ENCODE measurements around the gene SHISA6. TPM values are rescaled to one million over a fixed set of nuclear protein-coding genes. Genes with fewer than 3 reads are reported as not detected.

The SHISA6 gene
- total RNA-seq, 1 donor from 2014 or later, result not detected

- Mint-ChIP-seq H3K9me3 (ENCODE audit: unreplicated experiment) (peaks cover 17% of the 10 kb centered on the region), H3K4me1 (ENCODE audit: low read depth, unreplicated experiment) (no peaks in the 10 kb centered on the region), H3K27me3 (ENCODE audit: low read depth, unreplicated experiment) (no peaks in the 10 kb centered on the region), H3K27ac (ENCODE audit: unreplicated experiment) (no peak overlapping the region), H3K4me3 (ENCODE audit: unreplicated experiment) (no peak overlapping the region), H3K36me3 (ENCODE audit: low read depth, unreplicated experiment) (no peaks in the 10 kb centered on the region)
- no peaks in the 10 kb centered on the region for H3K36me3 ChIP-seq (ENCODE audit: insufficient read depth, low read length)
- H3K27ac ChIP-seq (ENCODE audit: low read depth, low read length), result no peak overlapping the region
- H3K4me2 ChIP-seq (ENCODE audit: low read length), result no peak overlapping the region
- no peaks in the 10 kb centered on the region for H3K79me2 ChIP-seq (ENCODE audit: insufficient read depth, low read length)
- H3K27me3 ChIP-seq (ENCODE audit: insufficient read depth, low read length), result no peaks in the 10 kb centered on the region
- H2AFZ ChIP-seq (ENCODE audit: low read depth, low read length), result no peak overlapping the region
- peaks cover 3% of the 10 kb centered on the region for H3K9me3 ChIP-seq (ENCODE audit: insufficient read depth, low read depth, low read length)
- no peak overlapping the region for H3K9ac ChIP-seq (ENCODE audit: low read length)
- H3K4me3 ChIP-seq (ENCODE audit: insufficient read depth, low read depth, low read length), result no peak overlapping the region
- no peaks in the 10 kb centered on the region for H3K4me1 ChIP-seq (ENCODE audit: insufficient read depth, low read length)
- no peak for FAIRE-seq
- no peaks in the 10 kb centered on the region for H4K20me1 ChIP-seq (ENCODE audit: insufficient read depth, low read length)
- no peak for DNase-seq (ENCODE audit: low read depth)
- TF ChIP-seq CTCF (IDR thresholded peaks at IDR 0.05; ENCODE audit: insufficient read depth, low read depth, low read length) (no peak), EZH2 (IDR thresholded peaks at IDR 0.05; ENCODE audit: insufficient read depth, low read length) (no peak)
These were observed 93.5 kb downstream of the SHISA6 start for GRCh38 chr17:11334493-11334892.

- H4K20me1 ChIP-seq (ENCODE audit: insufficient read depth, low read length), result no peaks in the 10 kb centered on the region
- no peaks in the 10 kb centered on the region for H3K36me3 Mint-ChIP-seq (ENCODE audit: low read depth, unreplicated experiment)
- no peaks in the 10 kb centered on the region for H3K27me3 ChIP-seq (ENCODE audit: insufficient read depth, low read length)
- H3K4me3 ChIP-seq (ENCODE audit: insufficient read depth, low read depth, low read length), result no peak overlapping the region
- H3K4me1 Mint-ChIP-seq (ENCODE audit: low read depth, unreplicated experiment), result no peaks in the 10 kb centered on the region
- FAIRE-seq (no peak), DNase-seq (ENCODE audit: low read depth) (no peak)
- H3K4me3 Mint-ChIP-seq (ENCODE audit: unreplicated experiment), result no peak overlapping the region
- H3K4me1 ChIP-seq (ENCODE audit: insufficient read depth, low read length), result no peaks in the 10 kb centered on the region
- no peak overlapping the region for H3K27ac Mint-ChIP-seq (ENCODE audit: unreplicated experiment)
- H3K79me2 ChIP-seq (ENCODE audit: insufficient read depth, low read length), result no peaks in the 10 kb centered on the region
- H3K27me3 Mint-ChIP-seq (ENCODE audit: low read depth, unreplicated experiment), result no peaks in the 10 kb centered on the region
- no peak overlapping the region for H3K4me2 ChIP-seq (ENCODE audit: low read length)
- TF ChIP-seq EZH2 (IDR thresholded peaks at IDR 0.05; ENCODE audit: insufficient read depth, low read length) (no peak), CTCF (IDR thresholded peaks at IDR 0.05; ENCODE audit: insufficient read depth, low read depth, low read length) (no peak)
- H2AFZ ChIP-seq (ENCODE audit: low read depth, low read length), result no peak overlapping the region
- H3K9me3 Mint-ChIP-seq (ENCODE audit: unreplicated experiment), result peaks cover 18% of the 10 kb centered on the region
- H3K9ac ChIP-seq (ENCODE audit: low read length), result no peak overlapping the region
- H3K27ac ChIP-seq (ENCODE audit: low read depth, low read length), result no peak overlapping the region
- H3K9me3 ChIP-seq (ENCODE audit: insufficient read depth, low read depth, low read length), result peaks cover 3% of the 10 kb centered on the region
- H3K36me3 ChIP-seq (ENCODE audit: insufficient read depth, low read length), result no peaks in the 10 kb centered on the region
These were observed 95.3 kb downstream of the SHISA6 start for GRCh38 chr17:11336290-11336689.

GRCh38 chr17:11340803-11341202 is 99.8 kb downstream of the SHISA6 start:
- Histone ChIP-seq H4K20me1 (ENCODE audit: insufficient read depth, low read length) (no peaks in the 10 kb centered on the region), H3K4me1 (ENCODE audit: insufficient read depth, low read length) (no peaks in the 10 kb centered on the region), H3K36me3 (ENCODE audit: insufficient read depth, low read length) (no peaks in the 10 kb centered on the region), H3K9me3 (ENCODE audit: insufficient read depth, low read depth, low read length) (peaks cover 3% of the 10 kb centered on the region), H3K4me3 (ENCODE audit: insufficient read depth, low read depth, low read length) (no peak overlapping the region), H2AFZ (ENCODE audit: low read depth, low read length) (no peak overlapping the region), H3K9ac (ENCODE audit: low read length) (no peak overlapping the region), H3K27ac (ENCODE audit: low read depth, low read length) (no peak overlapping the region), H3K27me3 (ENCODE audit: insufficient read depth, low read length) (no peaks in the 10 kb centered on the region), H3K4me2 (ENCODE audit: low read length) (no peak overlapping the region), H3K79me2 (ENCODE audit: insufficient read depth, low read length) (no peaks in the 10 kb centered on the region)
- H3K36me3 Mint-ChIP-seq (ENCODE audit: low read depth, unreplicated experiment), result no peaks in the 10 kb centered on the region
- DNase-seq (ENCODE audit: low read depth) (no peak), FAIRE-seq (no peak)
- no peak for TF ChIP-seq CTCF (IDR thresholded peaks at IDR 0.05; ENCODE audit: insufficient read depth, low read depth, low read length)
- no peak for TF ChIP-seq EZH2 (IDR thresholded peaks at IDR 0.05; ENCODE audit: insufficient read depth, low read length)
- peaks cover 14% of the 10 kb centered on the region for H3K9me3 Mint-ChIP-seq (ENCODE audit: unreplicated experiment)
- H3K27ac Mint-ChIP-seq (ENCODE audit: unreplicated experiment), result no peak overlapping the region
- H3K4me1 Mint-ChIP-seq (ENCODE audit: low read depth, unreplicated experiment), result no peaks in the 10 kb centered on the region
- H3K4me3 Mint-ChIP-seq (ENCODE audit: unreplicated experiment), result no peak overlapping the region
- H3K27me3 Mint-ChIP-seq (ENCODE audit: low read depth, unreplicated experiment), result no peaks in the 10 kb centered on the region

Measured in astrocyte (in vitro differentiated cells and primary cell).